GM12874 (cell line): Measurements from ENCODE around the gene CENPC.

ENCODE experiments used
- CTCF ChIP-seq: IDR thresholded peaks from 2 replicates; pipeline ENCODE4 v1.5.1; 2011; ENCODE audit warnings: low read depth, mild to moderate bottlenecking, control low read depth, low read length, moderate library complexity; ENCODE audit not compliant: insufficient read depth

Gene CENPC

GRCh38 chr4:67465763-67466052 lies 79.6 kb downstream of the CENPC start:
- TF ChIP-seq CTCF: no peak

- TF ChIP-seq CTCF: no peak
These were observed 80.1 kb downstream of the CENPC start for GRCh38 chr4:67465032-67465762.

- TF ChIP-seq CTCF: no peak
These were observed 84.7 kb downstream of the CENPC start for GRCh38 chr4:67460574-67460973.

- no peak for TF ChIP-seq CTCF
These were observed 86.1 kb downstream of the CENPC start for GRCh38 chr4:67459164-67459563.

GRCh38 chr4:67456577-67457196 lies 88.6 kb downstream of the CENPC start:
- TF ChIP-seq CTCF: no peak

GRCh38 chr4:67452100-67452845 lies 93.0 kb downstream of the CENPC start:
- TF ChIP-seq CTCF: no peak

- TF ChIP-seq CTCF: no peak
These were observed 93.8 kb downstream of the CENPC start for GRCh38 chr4:67451464-67451863.
